HepG2 (cell line): ENCODE data around the gene ZNF586. TPM values are rescaled to one million over a fixed set of nuclear protein-coding genes. Genes with fewer than 3 reads are reported as not detected.
A peak's percentile ranks its signal among the peaks of the same experiment; 100 is the strongest.

Experiments
- BCL6 ChIP-seq: IDR thresholded peaks from 2 replicates; pipeline ENCODE4 v1.6.1; 2016; ENCODE audit warnings: missing genetic modification reagents, missing compliant biosample characterization
- CBX5 ChIP-seq: sonication (generic); formaldehyde crosslinking; IDR thresholded peaks from 2 replicates; pipeline ENCODE4 v1.4.0; 2020; ENCODE audit warnings: missing genetic modification reagents, borderline replicate concordance
- CCAR2 ChIP-seq: fragments of 200-400 bp; formaldehyde crosslinking; optimal IDR thresholded peaks from 2 replicates; pipeline ENCODE3; 2018; ENCODE audit warnings: low read depth, mild to moderate bottlenecking, low read length, moderate library complexity
- CENPBD1 ChIP-seq: sonication (generic); formaldehyde crosslinking; IDR thresholded peaks from 2 replicates; pipeline ENCODE4 v1.8.0; 2022; ENCODE audit warnings: missing genetic modification reagents, low read depth, mild to moderate bottlenecking, borderline replicate concordance
- DR1 ChIP-seq: sonication (generic); formaldehyde crosslinking; IDR thresholded peaks from 2 replicates; pipeline ENCODE4 v1.8.0; 2021; ENCODE audit warnings: mild to moderate bottlenecking, missing genetic modification reagents, inconsistent platforms
- ESRRA ChIP-seq: sonication (generic); formaldehyde crosslinking; IDR thresholded peaks from 2 replicates; pipeline ENCODE4 v1.5.1; 2020; ENCODE audit warnings: mild to moderate bottlenecking, low read depth, missing genetic modification reagents
- HNRNPL ChIP-seq: fragments of 200-400 bp; formaldehyde crosslinking; IDR thresholded peaks from 2 replicates; pipeline ENCODE4 v1.6.1; 2017; ENCODE audit warnings: mild to moderate bottlenecking, low read depth, low read length
- HOXA9 ChIP-seq: sonication (generic); formaldehyde crosslinking; IDR thresholded peaks from 2 replicates; pipeline ENCODE4 v1.8.1; 2022; ENCODE audit warnings: missing genetic modification reagents, mild to moderate bottlenecking, moderate library complexity, borderline replicate concordance
- KDM5A ChIP-seq: fragments of 200-600 bp; sonication (generic); IDR thresholded peaks from 2 replicates; pipeline ENCODE4 v1.7.0; 2018; ENCODE audit warnings: antibody characterized with exemption, mild to moderate bottlenecking, low read length, borderline replicate concordance
- MEIS1 ChIP-seq: sonication (generic); formaldehyde crosslinking; IDR thresholded peaks from 2 replicates; pipeline ENCODE4 v1.9.0; 2021; ENCODE audit warnings: mild to moderate bottlenecking, missing genetic modification reagents, moderate library complexity, borderline replicate concordance
- NCOR1 ChIP-seq: fragments of 200-600 bp; sonication (generic); IDR thresholded peaks from 2 replicates; pipeline ENCODE4 v1.7.0; 2017; ENCODE audit warnings: antibody characterized with exemption, low read length, borderline replicate concordance
- NFIB ChIP-seq: sonication (generic); formaldehyde crosslinking; IDR thresholded peaks from 2 replicates; pipeline ENCODE4 v1.9.0; 2021; ENCODE audit warnings: missing genetic modification reagents, mild to moderate bottlenecking, borderline replicate concordance
- PHB2 ChIP-seq: fragments of 450-650 bp; IDR thresholded peaks from 2 replicates; pipeline ENCODE4 v1.6.1; 2018; ENCODE audit not compliant: partially characterized antibody
- POLR2AphosphoS2 ChIP-seq: IDR thresholded peaks from 2 replicates; pipeline ENCODE4 v1.6.1; 2011; ENCODE audit warnings: low read depth, low read length, improper control_type of control experiment
- RAD21 ChIP-seq: fragments of 450-650 bp; formaldehyde crosslinking; IDR thresholded peaks from 2 replicates; pipeline ENCODE4 v1.5.0; 2020; ENCODE audit warnings: mild to moderate bottlenecking
- SP5 ChIP-seq: IDR thresholded peaks from 2 replicates; pipeline ENCODE4 v1.6.1; 2016; ENCODE audit warnings: low read depth, borderline replicate concordance
- TCF12 ChIP-seq, 2 experiments: fragments of 450-650 bp in 1 of 2; sonication (generic) in 1 of 2; formaldehyde crosslinking in 1 of 2; IDR thresholded peaks; 2 replicates each; pipeline versions ENCODE4 v1.6.1 to v1.8.0; 2017 to 2022; ENCODE audit warnings: antibody characterized with exemption in 1 of 2, mild to moderate bottlenecking in 1 of 2, missing genetic modification reagents in 1 of 2, moderate library complexity in 1 of 2
- YEATS4 ChIP-seq: sonication (generic); formaldehyde crosslinking; IDR thresholded peaks from 2 replicates; pipeline ENCODE4 v1.4.0; 2020; ENCODE audit warnings: missing genetic modification reagents, borderline replicate concordance
- ZNF280B ChIP-seq: sonication (generic); formaldehyde crosslinking; IDR thresholded peaks from 2 replicates; pipeline ENCODE4 v1.5.0; 2020; ENCODE audit warnings: missing genetic modification reagents, mild to moderate bottlenecking, borderline replicate concordance
- ZNF343 ChIP-seq: sonication (generic); formaldehyde crosslinking; IDR thresholded peaks from 2 replicates; pipeline ENCODE4 v1.4.0; 2020; ENCODE audit warnings: mild to moderate bottlenecking, missing genetic modification reagents
- ZNF512 ChIP-seq: sonication (generic); formaldehyde crosslinking; IDR thresholded peaks from 2 replicates; pipeline ENCODE4 v1.4.0; 2020; ENCODE audit warnings: mild to moderate bottlenecking, missing genetic modification reagents
- ZNF710 ChIP-seq: sonication (generic); formaldehyde crosslinking; IDR thresholded peaks from 2 replicates; pipeline ENCODE4 v1.5.0; 2020; ENCODE audit warnings: mild to moderate bottlenecking, missing genetic modification reagents, borderline replicate concordance
- ZNF879 ChIP-seq: sonication (generic); formaldehyde crosslinking; IDR thresholded peaks from 2 replicates; pipeline ENCODE4 v1.8.1; 2023; ENCODE audit warnings: missing genetic modification reagents
- polyA plus RNA-seq, 8 experiments: library from polyadenylated mRNA; depleted of rRNA in 3 of 8; stranded (reverse) in 7 of 8; unstranded in 1 of 8; fragments of >200 nt; fragmentation: Illumina TruSeq in 4 of 8; extraction: Trizol in 4 of 8; gene quantifications; 2 replicates each; pipeline versions ENCODE4 v1.2.1 to v1.2.3, GENCODE V29; 2011 to 2016; ENCODE audit warnings: low read depth in 4 of 8, missing spikeins in 1 of 8, mixed read lengths in 1 of 8; ENCODE audit not compliant: insufficient read depth in 1 of 8
- total RNA-seq, 5 experiments: library from RNA; depleted of rRNA; stranded (reverse); fragments of >200 nt; fragmentation: Illumina TruSeq; extraction: Trizol; gene quantifications; 2 replicates each; pipeline ENCODE4 v1.2.3, GENCODE V29; 2016; ENCODE audit warnings: low read depth in 1 of 5

The ZNF586 gene
- total and polyA plus RNA-seq, 2 of the 13 experiments (the other 11 are each of a cell fraction or from before 2014, with no cell fraction given): 0.50 to 3.4 TPM

GRCh38 chr19:57746580-57747471 is 22.6 kb upstream of the ZNF586 start, which contains the start of gene ZNF776 (continued):
- TF ChIP-seq ZNF512 (CRISPR knock-in tag): no peak
- TF ChIP-seq BCL6 (CRISPR knock-in tag): no peak
- no peak for TF ChIP-seq HNRNPL
- TF ChIP-seq KDM5A: peak; percentile 48; the same call in 1 of the 2 replicates
- TF ChIP-seq CENPBD1: no peak
- no peak for TF ChIP-seq ESRRA (CRISPR knock-in tag)
- no peak for TF ChIP-seq SP5
- peak; percentile 50; the same call in 1 of the 2 replicates for TF ChIP-seq ZNF280B
- TF ChIP-seq YEATS4 (CRISPR knock-in tag): peak; percentile 53; the same call in 1 of the 2 replicates
- TF ChIP-seq NFIB (CRISPR knock-in tag): no peak
- TF ChIP-seq ZNF343 (CRISPR knock-in tag): no peak
- no peak for TF ChIP-seq ZNF710
- TF ChIP-seq ZNF879 (CRISPR knock-in tag): no peak
- no peak for TF ChIP-seq PHB2
- TF ChIP-seq CCAR2: no peak
- no peak for TF ChIP-seq HOXA9 (CRISPR knock-in tag)
- TF ChIP-seq DR1 (CRISPR knock-in tag): no peak; the same call in 1 of the 2 replicates
- no peak; the same call in 1 of the 2 replicates for TF ChIP-seq RAD21 (CRISPR knock-in tag)
- no peak for TF ChIP-seq TCF12 (IDR thresholded peaks at IDR 0.05)
- TF ChIP-seq TCF12 (CRISPR knock-in tag; IDR thresholded peaks at IDR 0.05): no peak
- TF ChIP-seq NCOR1: no peak
- no peak for TF ChIP-seq CBX5 (CRISPR knock-in tag)
- TF ChIP-seq MEIS1 (CRISPR knock-in tag): no peak
- no peak for TF ChIP-seq POLR2AphosphoS2
